ENCODE results near the gene ZRSR2. TPM values are rescaled to one million over a fixed set of nuclear protein-coding genes. Genes with fewer than 3 reads are reported as not detected.

The ZRSR2 gene
- total and polyA plus RNA-seq, 2 of the 13 experiments (the other 11 are each of a cell fraction or from before 2014, with no cell fraction given), result 3.6 to 4.9 TPM

GRCh38 chrX:15744181-15744867, 46.0 kb upstream of the ZRSR2 start:
- Histone ChIP-seq H3K27me3 (ENCODE audit: control insufficient read depth in 1 of 2, insufficient read depth in 2 of 2, low read length in 2 of 2) (no peaks in the 10 kb centered on the region), H3K4me2 (ENCODE audit: low read depth, low read length) (peak overlapping the region; percentile 42; the same call in 1 of the 2 replicates), H3K36me3 (replicated peaks in 1 of 2; ENCODE audit: control insufficient read depth in 1 of 2, insufficient read depth in 2 of 2, low read length in 2 of 2) (no peaks in the 10 kb centered on the region), H3K4me1 (ENCODE audit: insufficient read depth, low read length) (peaks cover 16% of the 10 kb centered on the region), H4K20me1 (ENCODE audit: insufficient read depth, low read length) (peaks cover 2% of the 10 kb centered on the region; the same call in 1 of the 2 replicates), H3K9ac (ENCODE audit: insufficient read depth, low read depth, low read length) (no peak overlapping the region), H3K9me3 (ENCODE audit: low read length) (no peaks in the 10 kb centered on the region), H3K27ac (ENCODE audit: extremely low read length, insufficient read depth, low read length) (no peak overlapping the region), H3K4me3 (replicated peaks in 1 of 3; ENCODE audit: insufficient read depth in 1 of 3, low read depth in 2 of 3, low read length in 3 of 3) (no peak overlapping the region), H2AFZ (ENCODE audit: low read length) (no peak overlapping the region), H3K79me2 (ENCODE audit: insufficient read depth, low read length) (no peaks in the 10 kb centered on the region)
- FAIRE-seq (peak; percentile 99), ATAC-seq (peak; percentile 96), DNase-seq (ENCODE audit: low spot score) (peak; percentile 90)
- 14% methylated on average over 4 of the region's 9 CpGs for WGBS (ENCODE audit: low lambda C conversion rate)
- BruUV-seq (replicated peaks), result no TSS peak
- intact Hi-C loops (cut with micrococcal nuclease; ENCODE audit: unreplicated experiment) (no loop called here), in situ Hi-C loops (cut with HindIII; ENCODE audit: extremely low pct_ligation_motif_present, low pct_unique_long_range_greater_than_20kb) (no loop called here)
- CTCF ChIA-PET (ENCODE audit: low intra/inter-chr PET ratio, low total read pairs), result no interaction called here
- POLR2A ChIA-PET, result interaction anchor here (0.7 kb wide), 1 partner anchor 111 kb away, joined by 3 read pairs; no protein-coding TSS in a partner anchor
- TF ChIP-seq ZNF281 (CRISPR knock-in tag; IDR thresholded peaks at IDR 0.05; ENCODE audit: borderline replicate concordance) (peak; percentile 54; the same call in 1 of the 2 replicates), POLR2A (IDR thresholded peaks at IDR 0.05; ENCODE audit: insufficient read depth in 1 of 2, low read depth in 2 of 2, low read length in 2 of 2) (no peak), ZNF816 (CRISPR knock-in tag; IDR thresholded peaks at IDR 0.05; ENCODE audit: borderline replicate concordance) (no peak), POLR2AphosphoS2 (IDR thresholded peaks at IDR 0.05; ENCODE audit: low read depth, low read length) (no peak), SIX1 (CRISPR knock-in tag; IDR thresholded peaks at IDR 0.05; ENCODE audit: borderline replicate concordance) (no peak), SAP130 (CRISPR knock-in tag; IDR thresholded peaks at IDR 0.05; ENCODE audit: low read depth) (peak; percentile 67), MYC (CRISPR knock-in tag; IDR thresholded peaks at IDR 0.05; ENCODE audit: borderline replicate concordance) (peak; percentile 39; the same call in 1 of the 2 replicates), ZNF766 (CRISPR knock-in tag; IDR thresholded peaks at IDR 0.05; ENCODE audit: borderline replicate concordance) (no peak), ZNF513 (CRISPR knock-in tag; conservative IDR thresholded peaks at IDR 0.05) (no peak), KAT7 (CRISPR knock-in tag; IDR thresholded peaks at IDR 0.05; ENCODE audit: borderline replicate concordance) (no peak), NFE2L2 (IDR thresholded peaks at IDR 0.05; ENCODE audit: low read length) (no peak), DNMT3B (CRISPR knock-in tag; conservative IDR thresholded peaks at IDR 0.05) (no peak), ATF1 (CRISPR knock-in tag; IDR thresholded peaks at IDR 0.05) (no peak), FOXM1 (CRISPR knock-in tag; IDR thresholded peaks at IDR 0.05) (no peak), HDAC2 (CRISPR knock-in tag; IDR thresholded peaks at IDR 0.05) (peak; percentile 85), DMAP1 (CRISPR knock-in tag; IDR thresholded peaks at IDR 0.05) (peak; percentile 46; the same call in 1 of the 2 replicates)
- TF ChIP-seq, protein P1, sequence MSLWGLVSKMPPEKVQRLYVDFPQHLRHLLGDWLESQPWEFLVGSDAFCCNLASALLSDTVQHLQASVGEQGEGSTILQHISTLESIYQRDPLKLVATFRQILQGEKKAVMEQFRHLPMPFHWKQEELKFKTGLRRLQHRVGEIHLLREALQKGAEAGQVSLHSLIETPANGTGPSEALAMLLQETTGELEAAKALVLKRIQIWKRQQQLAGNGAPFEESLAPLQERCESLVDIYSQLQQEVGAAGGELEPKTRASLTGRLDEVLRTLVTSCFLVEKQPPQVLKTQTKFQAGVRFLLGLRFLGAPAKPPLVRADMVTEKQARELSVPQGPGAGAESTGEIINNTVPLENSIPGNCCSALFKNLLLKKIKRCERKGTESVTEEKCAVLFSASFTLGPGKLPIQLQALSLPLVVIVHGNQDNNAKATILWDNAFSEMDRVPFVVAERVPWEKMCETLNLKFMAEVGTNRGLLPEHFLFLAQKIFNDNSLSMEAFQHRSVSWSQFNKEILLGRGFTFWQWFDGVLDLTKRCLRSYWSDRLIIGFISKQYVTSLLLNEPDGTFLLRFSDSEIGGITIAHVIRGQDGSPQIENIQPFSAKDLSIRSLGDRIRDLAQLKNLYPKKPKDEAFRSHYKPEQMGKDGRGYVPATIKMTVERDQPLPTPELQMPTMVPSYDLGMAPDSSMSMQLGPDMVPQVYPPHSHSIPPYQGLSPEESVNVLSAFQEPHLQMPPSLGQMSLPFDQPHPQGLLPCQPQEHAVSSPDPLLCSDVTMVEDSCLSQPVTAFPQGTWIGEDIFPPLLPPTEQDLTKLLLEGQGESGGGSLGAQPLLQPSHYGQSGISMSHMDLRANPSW (CRISPR knock-in tag; IDR thresholded peaks at IDR 0.05; ENCODE audit: borderline replicate concordance), result no peak

Data from HepG2 (cell line).